ENCODE measurements around the gene PIAS4. TPM values are rescaled to one million over a fixed set of nuclear protein-coding genes. Genes with fewer than 3 reads are reported as not detected.
A peak's percentile ranks its signal among the peaks of the same experiment; 100 is the strongest.

Gene PIAS4
- total RNA-seq, 1 experiment from 2014 or later: 45.9 TPM

DNA sequence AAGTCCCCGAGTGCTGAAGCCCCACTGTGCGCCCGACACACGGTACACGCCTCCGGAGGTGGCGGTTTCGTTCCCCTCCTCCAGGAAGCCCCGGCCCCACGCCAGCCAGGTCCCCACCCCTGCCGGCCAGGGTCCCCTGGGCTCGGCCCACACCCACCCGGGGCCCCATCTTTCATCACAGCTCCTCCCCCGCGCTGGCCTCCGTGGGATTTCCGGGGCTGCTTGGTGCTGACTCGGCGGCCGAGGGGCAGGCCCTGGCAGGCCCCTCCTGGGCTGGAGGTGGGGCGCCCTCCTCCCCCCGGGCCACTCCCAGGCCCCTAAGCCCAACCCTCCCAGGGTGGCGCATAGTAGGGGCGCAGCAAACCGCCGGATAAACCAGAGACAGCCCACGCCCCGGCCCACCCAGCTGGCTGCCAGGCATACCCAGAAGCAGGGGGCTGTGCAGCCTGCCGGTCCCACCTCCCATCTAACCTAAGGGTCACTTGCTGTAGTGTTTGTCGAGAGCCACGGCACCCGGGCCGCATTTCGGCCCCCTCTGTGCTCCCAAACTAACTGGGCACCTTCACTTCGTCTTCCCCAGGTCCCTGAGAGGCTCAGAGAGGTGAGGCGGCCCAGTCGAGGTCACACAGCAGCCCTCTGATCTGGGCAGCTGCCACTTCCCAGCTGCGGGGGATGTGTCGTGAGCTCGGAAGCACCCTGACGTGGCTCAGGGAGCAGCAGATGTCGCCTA, 52.5 kb downstream of the PIAS4 start:
- Mint-ChIP-seq H3K9me3 (no peaks in the 10 kb centered on the region), H3K4me3 (no peak overlapping the region), H3K27ac (peak overlapping the region; percentile 84), H3K36me3 (peaks cover 3% of the 10 kb centered on the region), H3K4me1 (peaks cover 24% of the 10 kb centered on the region), H3K27me3 (ENCODE audit: low read depth) (no peaks in the 10 kb centered on the region)
- DNase-seq (ENCODE audit: low spot score) (no peak), ATAC-seq (no peak)
- ChIA-PET POLR2A (no interaction called here), CTCF (interaction anchor here (1.3 to 2.3 kb wide), 2 partner anchors 72 to 80 kb away, joined by 5 to 11 read pairs; no protein-coding TSS in a partner anchor)
- TF ChIP-seq TEAD4 (CRISPR knock-in tag; IDR thresholded peaks at IDR 0.05) (no peak), FOXJ3 (CRISPR knock-in tag; IDR thresholded peaks at IDR 0.05; ENCODE audit: borderline replicate concordance) (no peak), USF2 (CRISPR knock-in tag; IDR thresholded peaks at IDR 0.05) (no peak), ZNF396 (CRISPR knock-in tag; IDR thresholded peaks at IDR 0.05; ENCODE audit: borderline replicate concordance) (no peak), JUN (CRISPR knock-in tag; IDR thresholded peaks at IDR 0.05) (no peak), IRF1 (CRISPR knock-in tag; IDR thresholded peaks at IDR 0.05) (no peak), PRDM15 (CRISPR knock-in tag; IDR thresholded peaks at IDR 0.05) (no peak), GRHL2 (CRISPR knock-in tag; IDR thresholded peaks at IDR 0.05; ENCODE audit: insufficient replicate concordance, severe bottlenecking) (no peak), SP1 (CRISPR knock-in tag; conservative IDR thresholded peaks at IDR 0.05) (no peak), E2F1 (CRISPR knock-in tag; IDR thresholded peaks at IDR 0.05) (no peak), ZBTB21 (CRISPR knock-in tag; IDR thresholded peaks at IDR 0.05; ENCODE audit: borderline replicate concordance) (no peak), NR2C2 (CRISPR knock-in tag; IDR thresholded peaks at IDR 0.05) (no peak), RORB (CRISPR knock-in tag; IDR thresholded peaks at IDR 0.05) (no peak), SOX15 (CRISPR knock-in tag; IDR thresholded peaks at IDR 0.05) (no peak), HMGA2 (CRISPR knock-in tag; IDR thresholded peaks at IDR 0.05) (no peak), ZNF671 (CRISPR knock-in tag; IDR thresholded peaks at IDR 0.05) (no peak)
- TF ChIP-seq, protein P1, sequence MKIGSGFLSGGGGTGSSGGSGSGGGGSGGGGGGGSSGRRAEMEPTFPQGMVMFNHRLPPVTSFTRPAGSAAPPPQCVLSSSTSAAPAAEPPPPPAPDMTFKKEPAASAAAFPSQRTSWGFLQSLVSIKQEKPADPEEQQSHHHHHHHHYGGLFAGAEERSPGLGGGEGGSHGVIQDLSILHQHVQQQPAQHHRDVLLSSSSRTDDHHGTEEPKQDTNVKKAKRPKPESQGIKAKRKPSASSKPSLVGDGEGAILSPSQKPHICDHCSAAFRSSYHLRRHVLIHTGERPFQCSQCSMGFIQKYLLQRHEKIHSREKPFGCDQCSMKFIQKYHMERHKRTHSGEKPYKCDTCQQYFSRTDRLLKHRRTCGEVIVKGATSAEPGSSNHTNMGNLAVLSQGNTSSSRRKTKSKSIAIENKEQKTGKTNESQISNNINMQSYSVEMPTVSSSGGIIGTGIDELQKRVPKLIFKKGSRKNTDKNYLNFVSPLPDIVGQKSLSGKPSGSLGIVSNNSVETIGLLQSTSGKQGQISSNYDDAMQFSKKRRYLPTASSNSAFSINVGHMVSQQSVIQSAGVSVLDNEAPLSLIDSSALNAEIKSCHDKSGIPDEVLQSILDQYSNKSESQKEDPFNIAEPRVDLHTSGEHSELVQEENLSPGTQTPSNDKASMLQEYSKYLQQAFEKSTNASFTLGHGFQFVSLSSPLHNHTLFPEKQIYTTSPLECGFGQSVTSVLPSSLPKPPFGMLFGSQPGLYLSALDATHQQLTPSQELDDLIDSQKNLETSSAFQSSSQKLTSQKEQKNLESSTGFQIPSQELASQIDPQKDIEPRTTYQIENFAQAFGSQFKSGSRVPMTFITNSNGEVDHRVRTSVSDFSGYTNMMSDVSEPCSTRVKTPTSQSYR (CRISPR knock-in tag; IDR thresholded peaks at IDR 0.05): no peak
- TF ChIP-seq, protein P2, sequence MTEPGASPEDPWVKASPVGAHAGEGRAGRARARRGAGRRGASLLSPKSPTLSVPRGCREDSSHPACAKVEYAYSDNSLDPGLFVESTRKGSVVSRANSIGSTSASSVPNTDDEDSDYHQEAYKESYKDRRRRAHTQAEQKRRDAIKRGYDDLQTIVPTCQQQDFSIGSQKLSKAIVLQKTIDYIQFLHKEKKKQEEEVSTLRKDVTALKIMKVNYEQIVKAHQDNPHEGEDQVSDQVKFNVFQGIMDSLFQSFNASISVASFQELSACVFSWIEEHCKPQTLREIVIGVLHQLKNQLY (CRISPR knock-in tag; IDR thresholded peaks at IDR 0.05): no peak

Data from WTC11 (cell line).